Caco-2 (cell line): ENCODE data around the gene IDUA. TPM values are rescaled to one million over a fixed set of nuclear protein-coding genes. Genes with fewer than 3 reads are reported as not detected.
"Not testable (repeated sequence)": the region's sequence is repeated elsewhere in the genome, so short reads cannot be mapped to it uniquely, and the experiment has no call there.

ENCODE experiments used
- BruUV-seq: library from RNA; stranded (reverse); fragments of 400-500 nt; replicated peaks from 2 replicates; lab custom pipeline; 2021; lab: Mats Ljungman, UMichigan
- CTCF ChIA-PET: fragments of 300-600 bp; sonication (Branson Sonifier 250); formaldehyde crosslinking; loops from one replicate; lab custom pipeline; 2022; ENCODE audit warnings: antibody characterized with exemption; lab: Charles Lee
- POLR2A ChIA-PET: fragments of 300-600 bp; sonication (Branson Sonifier 250); formaldehyde crosslinking; loops from one replicate; lab custom pipeline; 2022; ENCODE audit warnings: antibody characterized with exemption; lab: Charles Lee
- DNase-seq, 2 experiments: peaks; one replicate each; pipeline versions ENCODE4 v3.0.0 to v3.0.0-alpha.2; 2020 to 2022
- H3K27me3 ChIP-seq: replicated peaks from 2 replicates; pipeline ENCODE4 v1.6.0; 2011; ENCODE audit warnings: low read length; ENCODE audit not compliant: control insufficient read depth, insufficient read depth
- H3K36me3 ChIP-seq: 2 replicates; pipeline ENCODE4 v1.5.1; 2011; ENCODE audit warnings: low read length; ENCODE audit not compliant: control insufficient read depth, insufficient read depth
- H3K4me1 ChIP-seq: fragments of 250-450 bp; sonication (Bioruptor Pico); 2 replicates; pipeline ENCODE4 v1.5.1; 2020; ENCODE audit warnings: mild to moderate bottlenecking
- H3K4me3 ChIP-seq: 2 replicates; pipeline ENCODE4 v1.5.1; 2011; ENCODE audit warnings: low read depth, mild to moderate bottlenecking, control low read depth, low read length
- H3K9me3 ChIP-seq: fragments of 250-450 bp; sonication (Bioruptor Pico); 2 replicates; pipeline ENCODE4 v1.5.1; 2020; ENCODE audit warnings: mild to moderate bottlenecking, moderate library complexity
- H3K27ac Mint-ChIP-seq: one replicate; pipeline ENCODE4 v1.8.0; 2022; ENCODE audit warnings: mixed read lengths; ENCODE audit not compliant: unreplicated experiment
- H3K27me3 Mint-ChIP-seq: one replicate; pipeline ENCODE4 v1.8.0; 2022; ENCODE audit warnings: mixed read lengths; ENCODE audit not compliant: insufficient read depth, unreplicated experiment
- H3K36me3 Mint-ChIP-seq: one replicate; pipeline ENCODE4 v1.8.0; 2022; ENCODE audit warnings: mild to moderate bottlenecking, mixed read lengths; ENCODE audit not compliant: insufficient read depth, unreplicated experiment
- H3K4me1 Mint-ChIP-seq: one replicate; pipeline ENCODE4 v1.8.0; 2022; ENCODE audit warnings: low read depth, mixed read lengths; ENCODE audit not compliant: unreplicated experiment
- H3K4me3 Mint-ChIP-seq: one replicate; pipeline ENCODE4 v1.8.0; 2022; ENCODE audit warnings: mild to moderate bottlenecking, moderate library complexity, mixed read lengths; ENCODE audit not compliant: unreplicated experiment
- H3K9me3 Mint-ChIP-seq: one replicate; pipeline ENCODE4 v1.8.0; 2022; ENCODE audit warnings: mixed read lengths; ENCODE audit not compliant: unreplicated experiment
- CTCF ChIP-seq, 2 experiments: fragments of 200-600 bp in 1 of 2; IDR thresholded peaks; 1 replicate in 1 of 2; 2 replicates in 1 of 2; pipeline versions ENCODE4 v1.5.1 to v1.8.0; 2011 to 2022; ENCODE audit warnings: antibody characterized with exemption in 1 of 2, control low read depth in 1 of 2, inconsistent platforms in 1 of 2, low read depth in 1 of 2, low read length in 1 of 2, mild to moderate bottlenecking in 1 of 2, moderate library complexity in 1 of 2; ENCODE audit not compliant: insufficient read depth in 1 of 2, severe bottlenecking in 1 of 2, unreplicated experiment in 1 of 2
- intact Hi-C: fragments of 100-400 bp; cut with micrococcal nuclease; formaldehyde crosslinking; loops from one replicate; pipeline ENCODE4 v1.10.0; 2022; ENCODE audit not compliant: unreplicated experiment
- total RNA-seq: library from RNA; stranded (reverse); gene quantifications from 2 replicates; pipeline ENCODE4 v1.2.3, GENCODE V29; 2022

IDUA gene
- total RNA-seq, 1 experiment from 2014 or later: 26.9 TPM

- no TSS peak for BruUV-seq
Measured at GRCh38 chr4:997375-998071, 10.7 kb downstream of the IDUA start.

GRCh38 chr4:998096-998691 lies 11.3 kb downstream of the IDUA start:
- Mint-ChIP-seq H3K27me3 (peaks cover 6% of the 10 kb centered on the region), H3K27ac (no peak overlapping the region), H3K36me3 (peaks cover 23% of the 10 kb centered on the region), H3K9me3 (no peaks in the 10 kb centered on the region), H3K4me1 (no peaks in the 10 kb centered on the region), H3K4me3 (peak overlapping the region; percentile 36)
- ChIA-PET CTCF (no interaction called here), POLR2A (no interaction called here)
- intact Hi-C loops: no loop called here
- Histone ChIP-seq H3K27me3 (no peaks in the 10 kb centered on the region), H3K36me3 (no peaks in the 10 kb centered on the region), H3K4me3 (no peak overlapping the region), H3K9me3 (no peaks in the 10 kb centered on the region), H3K4me1 (peaks cover 36% of the 10 kb centered on the region)
- BruUV-seq: no TSS peak
- no peak for DNase-seq
- no peak for TF ChIP-seq CTCF (IDR thresholded peaks at IDR 0.05; ENCODE audit: insufficient read depth in 1 of 2, low read depth in 1 of 2, low read length in 1 of 2, severe bottlenecking in 1 of 2, unreplicated experiment in 1 of 2)

More at GRCh38 chr4:997375-998071, 10.7 kb downstream of the IDUA start:
- Histone ChIP-seq H3K27me3 (no peaks in the 10 kb centered on the region), H3K4me3 (peak overlapping the region; percentile 46), H3K9me3 (no peaks in the 10 kb centered on the region), H3K4me1 (peaks cover 43% of the 10 kb centered on the region), H3K36me3 (no peaks in the 10 kb centered on the region)
- ChIA-PET POLR2A (no interaction called here), CTCF (no interaction called here)
- Mint-ChIP-seq H3K4me1 (no peaks in the 10 kb centered on the region), H3K4me3 (peak overlapping the region; percentile 36), H3K9me3 (no peaks in the 10 kb centered on the region), H3K36me3 (peaks cover 27% of the 10 kb centered on the region), H3K27me3 (peaks cover 6% of the 10 kb centered on the region), H3K27ac (no peak overlapping the region)
- no peak for TF ChIP-seq CTCF (IDR thresholded peaks at IDR 0.05; ENCODE audit: insufficient read depth in 1 of 2, low read depth in 1 of 2, low read length in 1 of 2, severe bottlenecking in 1 of 2, unreplicated experiment in 1 of 2)
- intact Hi-C loops: no loop called here
- no peak for DNase-seq

GRCh38 chr4:999240-999863 lies 12.5 kb downstream of the IDUA start:
- BruUV-seq, H3K9me3 ChIP-seq, H3K27me3 Mint-ChIP-seq, CTCF ChIA-PET, H3K4me1 Mint-ChIP-seq, DNase-seq, H3K27ac Mint-ChIP-seq, H3K27me3 ChIP-seq, POLR2A ChIA-PET, H3K36me3 ChIP-seq, intact Hi-C loops, H3K9me3 Mint-ChIP-seq, H3K4me3 ChIP-seq: not testable (repeated sequence)
- peak overlapping the region; percentile 52 for H3K4me3 Mint-ChIP-seq
- H3K36me3 Mint-ChIP-seq: peaks cover 17% of the 10 kb centered on the region
- peaks cover 28% of the 10 kb centered on the region for H3K4me1 ChIP-seq
